Measurements from ENCODE around the gene COL16A1.

COL16A1 gene

GRCh38 chr1:31742462-31743212, 38.8 kb upstream of the COL16A1 start:
- no peak for TF ChIP-seq CTCF (IDR thresholded peaks at IDR 0.05; ENCODE audit: extremely low read depth, missing control alignments)

GRCh38 chr1:31739346-31739745, 35.5 kb upstream of the COL16A1 start:
- TF ChIP-seq CTCF (IDR thresholded peaks at IDR 0.05; ENCODE audit: extremely low read depth, missing control alignments): no peak
- no peak for DNase-seq (ENCODE audit: low spot score)

More at GRCh38 chr1:31742462-31743212, 38.8 kb upstream of the COL16A1 start:
- DNase-seq (ENCODE audit: low spot score): no peak

- no peak for TF ChIP-seq CTCF (IDR thresholded peaks at IDR 0.05; ENCODE audit: extremely low read depth, missing control alignments)
- no peak for DNase-seq (ENCODE audit: low spot score)
Measured at GRCh38 chr1:31736675-31737074, 32.9 kb upstream of the COL16A1 start.

- DNase-seq (ENCODE audit: low spot score): no peak
- TF ChIP-seq CTCF (IDR thresholded peaks at IDR 0.05; ENCODE audit: extremely low read depth, missing control alignments): no peak
Measured at GRCh38 chr1:31735571-31735970, 31.8 kb upstream of the COL16A1 start.

- no peak for TF ChIP-seq CTCF (IDR thresholded peaks at IDR 0.05; ENCODE audit: extremely low read depth, missing control alignments)
- no peak for DNase-seq (ENCODE audit: low spot score)
Measured at GRCh38 chr1:31734582-31735107, 30.8 kb upstream of the COL16A1 start.

- no peak for TF ChIP-seq CTCF (IDR thresholded peaks at IDR 0.05; ENCODE audit: extremely low read depth, missing control alignments)
- no peak for DNase-seq (ENCODE audit: low spot score)
Measured at GRCh38 chr1:31733389-31734219, 29.8 kb upstream of the COL16A1 start.

GRCh38 chr1:31732751-31733289, 29.0 kb upstream of the COL16A1 start:
- TF ChIP-seq CTCF (IDR thresholded peaks at IDR 0.05; ENCODE audit: extremely low read depth, missing control alignments): no peak
- no peak for DNase-seq (ENCODE audit: low spot score)

Data from GM20000 (cell line).